Activated CD8-positive, alpha-beta T cell treated with anti-CD3 and anti-CD28 coated beads, Interleukin-2, amount 10 ng/mL, durations not matched to agents 7 days and 5 days (primary cell): Measurements from ENCODE around the gene SETBP1. TPM values are rescaled to one million over a fixed set of nuclear protein-coding genes. Genes with fewer than 3 reads are reported as not detected.

ENCODE experiments used
- ATAC-seq: fragments of 150-1000 bp; cut with Tn5 transposase; one replicate; pipeline ENCODE4 v1.10.0; 2021; ENCODE audit warnings: moderate library complexity
- CTCF ChIA-PET: fragments of 350-600 bp; sonication (Branson Sonifier 250); formaldehyde crosslinking; loops from one replicate; lab custom pipeline; 2021; ENCODE audit warnings: antibody characterized with exemption; lab: Charles Lee
- POLR2A ChIA-PET: fragments of 350-600 bp; sonication (Branson Sonifier 250); formaldehyde crosslinking; loops from one replicate; lab custom pipeline; 2021; ENCODE audit warnings: antibody characterized with exemption; lab: Charles Lee
- DNase-seq: peaks from one replicate; pipeline ENCODE4 v3.0.0-alpha.2; 2020
- H3K27ac Mint-ChIP-seq: one replicate; pipeline ENCODE4 v1.8.0; 2021; ENCODE audit warnings: mild to moderate bottlenecking, mixed read lengths
- H3K27me3 Mint-ChIP-seq: one replicate; pipeline ENCODE4 v1.8.0; 2021; ENCODE audit warnings: low read depth, mixed read lengths
- H3K36me3 Mint-ChIP-seq: one replicate; pipeline ENCODE4 v1.8.0; 2021; ENCODE audit warnings: low read depth, mixed read lengths
- H3K4me1 Mint-ChIP-seq: one replicate; pipeline ENCODE4 v1.8.0; 2021; ENCODE audit warnings: low read depth, mixed read lengths
- H3K4me3 Mint-ChIP-seq: one replicate; pipeline ENCODE4 v1.8.0; 2021; ENCODE audit warnings: mild to moderate bottlenecking, mixed read lengths
- H3K9me3 Mint-ChIP-seq: one replicate; pipeline ENCODE4 v1.8.0; 2022; ENCODE audit warnings: mixed read lengths; ENCODE audit not compliant: insufficient read depth
- total RNA-seq, 2 experiments: library from RNA; stranded (reverse); gene quantifications; one replicate each; pipeline ENCODE4 v1.2.3, GENCODE V29; 2021

Gene SETBP1
- total RNA-seq, 2 experiments from 2014 or later = 7.0 to 8.4 TPM

DNA sequence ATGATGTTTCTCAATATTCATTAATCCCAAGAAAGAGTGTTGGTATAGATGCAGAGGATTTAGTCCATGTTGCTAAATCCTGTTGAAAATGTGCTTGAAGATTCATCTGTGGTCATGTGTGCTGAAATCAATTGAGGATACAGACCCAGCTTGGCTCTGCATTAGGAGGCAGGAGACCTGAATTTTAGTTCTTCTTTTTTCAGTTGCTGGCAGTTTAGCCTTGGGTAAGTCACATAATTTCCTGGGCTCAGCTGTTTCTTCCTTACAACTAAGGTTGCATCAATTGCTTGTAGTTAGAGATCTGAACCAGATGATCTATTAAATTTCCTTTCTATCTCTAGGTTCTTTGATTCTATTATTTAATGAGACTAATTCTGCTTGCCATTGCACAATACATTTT lies 54.4 kb downstream of the SETBP1 start:
- H3K4me3 Mint-ChIP-seq = no peak overlapping the region
- peaks cover 37% of the 10 kb centered on the region for H3K4me1 Mint-ChIP-seq
- H3K9me3 Mint-ChIP-seq = no peaks in the 10 kb centered on the region
- CTCF ChIA-PET = interaction anchor here (1.7 kb wide), 1 partner anchor 13 kb away, joined by 4 read pairs; no protein-coding TSS in a partner anchor
- DNase-seq (no peak), ATAC-seq (no peak)
- H3K27ac Mint-ChIP-seq = no peak overlapping the region
- peaks cover 6% of the 10 kb centered on the region for H3K36me3 Mint-ChIP-seq
- peaks cover 40% of the 10 kb centered on the region for H3K27me3 Mint-ChIP-seq
- POLR2A ChIA-PET = no interaction called here

DNA sequence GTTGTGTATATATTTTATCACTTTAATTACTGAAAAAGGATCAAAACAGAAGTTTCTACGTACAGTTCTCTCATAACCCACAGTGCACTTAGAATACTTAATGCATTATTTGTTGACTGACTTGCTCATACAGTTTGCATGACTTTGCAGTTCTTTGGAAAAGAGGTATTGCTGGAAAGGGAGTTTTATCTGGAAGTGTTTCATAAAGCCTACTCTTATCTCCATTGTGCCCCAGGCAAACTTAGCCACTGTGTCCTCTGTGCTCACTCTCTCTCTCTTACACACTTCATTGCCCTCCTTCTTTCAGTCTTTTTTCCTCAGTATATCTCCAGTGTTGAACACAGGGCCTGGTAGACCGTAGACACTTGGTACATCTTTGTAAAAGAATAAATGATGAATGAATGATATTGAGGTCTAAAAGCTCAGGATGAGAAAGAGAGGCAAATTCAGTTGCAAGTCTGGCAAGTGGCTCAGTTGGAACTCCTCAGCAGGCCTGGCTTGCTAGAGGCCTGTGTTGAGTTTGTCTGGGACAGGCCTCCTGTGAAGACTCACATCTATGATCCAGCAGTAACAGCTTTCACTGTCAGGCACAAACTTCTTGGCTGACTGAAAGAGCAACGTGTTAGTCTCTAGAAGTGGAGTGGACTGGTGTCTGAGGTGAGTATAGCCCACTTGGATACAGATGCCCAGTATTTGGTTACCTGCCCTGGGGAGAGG lies 56.1 kb downstream of the SETBP1 start:
- no peak overlapping the region for H3K27ac Mint-ChIP-seq
- CTCF ChIA-PET = interaction anchor here (1.7 kb wide), 1 partner anchor 11 kb away, joined by 4 read pairs; no protein-coding TSS in a partner anchor
- peaks cover 21% of the 10 kb centered on the region for H3K4me1 Mint-ChIP-seq

DNA sequence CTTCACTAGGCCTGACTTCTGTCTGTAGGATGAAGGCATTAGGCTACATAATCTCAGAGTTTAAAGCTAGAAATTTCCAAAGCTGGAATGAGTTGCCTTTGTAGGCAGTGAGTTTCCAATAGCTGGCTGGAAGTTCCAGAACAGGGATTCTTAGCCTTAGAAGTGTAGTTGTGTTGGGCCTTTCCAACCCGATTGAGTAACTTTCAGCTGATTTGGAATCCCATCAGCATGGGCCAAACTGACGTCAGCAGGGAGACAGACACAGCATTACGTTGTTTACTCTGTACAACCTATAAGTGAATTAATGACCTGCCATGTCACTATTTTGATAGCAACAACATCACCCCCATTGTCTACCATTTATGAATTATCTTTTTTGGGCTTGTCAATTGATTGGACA lies 56.9 kb downstream of the SETBP1 start:
- Mint-ChIP-seq H3K27ac (no peak overlapping the region), H3K4me1 (peaks cover 13% of the 10 kb centered on the region), H3K27me3 (peaks cover 40% of the 10 kb centered on the region), H3K9me3 (no peaks in the 10 kb centered on the region), H3K4me3 (no peak overlapping the region), H3K36me3 (no peaks in the 10 kb centered on the region)
- ATAC-seq = no peak
- no peak for DNase-seq
- ChIA-PET CTCF (no interaction called here), POLR2A (no interaction called here)

More for the DNA sequence above, 56.1 kb downstream of the SETBP1 start:
- POLR2A ChIA-PET = no interaction called here
- H3K27me3 Mint-ChIP-seq = peaks cover 44% of the 10 kb centered on the region
- no peak for ATAC-seq
- H3K9me3 Mint-ChIP-seq = no peaks in the 10 kb centered on the region
- H3K4me3 Mint-ChIP-seq = no peak overlapping the region
- H3K36me3 Mint-ChIP-seq = peaks cover under 1% of the 10 kb centered on the region
- no peak for DNase-seq

DNA sequence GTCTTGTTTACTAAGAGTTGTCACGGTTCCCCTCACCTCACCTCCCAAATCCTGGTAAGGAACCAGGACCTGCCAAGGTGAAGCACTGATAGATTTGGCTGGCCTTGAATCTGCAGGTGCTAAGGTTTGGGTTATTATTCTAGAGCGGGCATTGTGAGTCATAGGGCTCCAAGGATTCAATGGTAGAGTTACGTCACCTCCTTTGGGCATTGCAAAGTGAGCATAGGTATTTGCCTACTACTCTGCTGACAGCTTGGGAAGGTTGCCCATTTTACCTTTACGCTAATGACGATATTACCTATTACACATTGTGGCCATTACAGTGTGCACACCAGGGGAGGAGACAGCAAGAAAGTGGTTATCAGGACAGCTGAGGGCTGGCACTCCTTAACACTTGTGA lies 59.3 kb downstream of the SETBP1 start:
- ATAC-seq (no peak), DNase-seq (no peak)
- ChIA-PET POLR2A (no interaction called here), CTCF (no interaction called here)
- Mint-ChIP-seq H3K4me3 (no peak overlapping the region), H3K4me1 (no peaks in the 10 kb centered on the region), H3K27ac (no peak overlapping the region), H3K9me3 (no peaks in the 10 kb centered on the region), H3K27me3 (peaks cover 37% of the 10 kb centered on the region), H3K36me3 (no peaks in the 10 kb centered on the region)

DNA sequence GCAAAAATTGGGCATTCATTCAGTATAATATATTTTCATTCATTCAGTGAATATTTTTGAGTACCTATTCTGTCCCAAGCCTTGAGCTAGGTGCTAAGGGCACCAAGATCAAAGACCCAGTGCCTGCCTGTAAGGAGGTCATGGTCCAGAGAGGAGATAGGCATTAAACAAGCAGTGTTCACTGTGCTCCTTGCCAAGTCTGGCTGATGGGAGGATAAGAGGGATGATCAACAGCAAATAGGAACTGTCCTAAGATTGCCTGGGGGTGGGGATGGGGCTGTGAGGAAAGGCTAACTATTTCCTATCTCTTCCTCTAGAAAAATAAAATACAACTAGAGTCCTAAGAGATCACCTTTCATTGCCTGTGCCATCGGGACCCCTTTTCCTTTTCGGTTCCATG lies 60.4 kb downstream of the SETBP1 start:
- ATAC-seq = no peak
- DNase-seq = no peak
- POLR2A ChIA-PET = no interaction called here
- H3K4me3 Mint-ChIP-seq = no peak overlapping the region
- CTCF ChIA-PET = no interaction called here
- no peak overlapping the region for H3K27ac Mint-ChIP-seq
- no peaks in the 10 kb centered on the region for H3K36me3 Mint-ChIP-seq
- H3K4me1 Mint-ChIP-seq = no peaks in the 10 kb centered on the region
- H3K27me3 Mint-ChIP-seq = peaks cover 35% of the 10 kb centered on the region
- H3K9me3 Mint-ChIP-seq = no peaks in the 10 kb centered on the region

DNA sequence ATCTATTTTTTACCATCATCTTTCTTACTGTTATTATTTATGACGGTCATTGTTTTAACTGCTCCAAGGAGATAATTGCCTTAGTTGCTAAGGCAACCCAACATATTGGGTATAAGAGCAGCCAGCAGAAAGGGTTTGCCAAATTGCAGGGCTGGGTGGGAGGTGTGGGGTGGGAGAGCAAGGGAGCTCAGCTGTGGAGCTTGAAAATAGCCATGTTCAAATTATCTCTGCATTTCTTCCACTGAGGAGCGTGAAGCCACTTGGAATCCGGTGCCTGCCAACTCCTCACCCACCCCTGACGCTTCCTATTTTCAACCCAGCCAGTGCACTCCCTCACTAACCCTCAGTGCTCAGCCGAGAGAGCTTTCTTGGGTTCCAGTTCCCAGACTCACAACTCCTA lies 60.8 kb downstream of the SETBP1 start:
- Mint-ChIP-seq H3K4me1 (no peaks in the 10 kb centered on the region), H3K9me3 (no peaks in the 10 kb centered on the region), H3K27ac (no peak overlapping the region), H3K36me3 (no peaks in the 10 kb centered on the region), H3K27me3 (peaks cover 38% of the 10 kb centered on the region), H3K4me3 (no peak overlapping the region)
- CTCF ChIA-PET = no interaction called here
- POLR2A ChIA-PET = no interaction called here
- ATAC-seq = no peak
- DNase-seq = no peak

DNA sequence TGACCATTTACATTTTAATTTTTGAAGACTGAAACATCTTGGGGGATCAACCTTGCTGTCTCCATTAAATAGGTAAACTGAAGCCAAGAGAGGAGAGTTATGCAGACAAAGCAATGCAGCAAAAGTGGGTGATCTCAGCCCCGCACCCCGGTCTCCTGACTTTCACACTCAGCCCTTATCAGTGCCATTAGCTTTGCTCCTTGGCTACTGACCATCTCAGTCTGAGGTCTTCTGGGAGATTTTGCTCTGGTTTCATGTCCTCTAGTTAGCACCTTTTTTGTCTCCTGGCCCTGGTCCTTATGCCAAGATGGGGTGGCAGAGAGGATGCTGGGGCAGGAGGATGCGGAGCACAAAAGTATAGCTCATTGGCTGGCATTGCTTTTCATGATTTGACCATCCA lies 61.4 kb downstream of the SETBP1 start:
- Mint-ChIP-seq H3K36me3 (no peaks in the 10 kb centered on the region), H3K27ac (no peak overlapping the region), H3K27me3 (peaks cover 37% of the 10 kb centered on the region), H3K4me1 (no peaks in the 10 kb centered on the region), H3K4me3 (no peak overlapping the region), H3K9me3 (no peaks in the 10 kb centered on the region)
- CTCF ChIA-PET = no interaction called here
- POLR2A ChIA-PET = no interaction called here
- ATAC-seq (no peak), DNase-seq (no peak)

DNA sequence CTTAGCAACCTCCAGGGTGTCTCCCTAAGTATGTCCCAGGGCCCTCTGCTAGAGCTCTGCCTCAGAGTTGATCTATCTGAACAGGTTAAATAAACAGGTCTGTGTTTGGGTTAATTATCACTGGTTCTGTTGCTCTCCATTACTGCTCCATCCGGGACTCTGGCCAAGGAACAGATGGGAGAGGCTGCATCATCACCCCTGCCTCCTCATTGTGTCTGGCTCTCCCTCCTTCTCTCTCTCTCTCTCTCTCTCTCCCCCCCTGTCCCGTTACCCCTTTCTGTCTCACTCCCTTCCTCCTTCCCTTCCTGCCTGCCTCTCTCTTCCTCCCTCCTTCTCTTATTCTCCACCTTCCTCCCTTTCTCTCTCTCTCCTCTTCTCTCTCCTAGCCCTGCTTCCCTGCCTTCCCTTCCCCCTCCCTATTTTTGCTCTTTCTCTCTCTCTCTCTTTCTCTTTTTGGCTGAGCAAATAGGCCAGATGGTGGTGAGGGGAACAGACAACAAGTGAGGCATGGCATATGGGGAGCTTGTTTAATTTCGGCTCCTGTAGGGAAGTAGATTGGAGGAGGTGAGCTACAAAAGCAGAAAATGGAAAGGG lies 62.1 kb downstream of the SETBP1 start:
- H3K36me3 Mint-ChIP-seq = no peaks in the 10 kb centered on the region
- no peaks in the 10 kb centered on the region for H3K9me3 Mint-ChIP-seq
- no peak for DNase-seq
- H3K4me1 Mint-ChIP-seq = no peaks in the 10 kb centered on the region
- H3K27ac Mint-ChIP-seq = no peak overlapping the region
- no peak overlapping the region for H3K4me3 Mint-ChIP-seq
- ChIA-PET POLR2A (no interaction called here), CTCF (no interaction called here)
- ATAC-seq = no peak
- H3K27me3 Mint-ChIP-seq = peaks cover 41% of the 10 kb centered on the region

DNA sequence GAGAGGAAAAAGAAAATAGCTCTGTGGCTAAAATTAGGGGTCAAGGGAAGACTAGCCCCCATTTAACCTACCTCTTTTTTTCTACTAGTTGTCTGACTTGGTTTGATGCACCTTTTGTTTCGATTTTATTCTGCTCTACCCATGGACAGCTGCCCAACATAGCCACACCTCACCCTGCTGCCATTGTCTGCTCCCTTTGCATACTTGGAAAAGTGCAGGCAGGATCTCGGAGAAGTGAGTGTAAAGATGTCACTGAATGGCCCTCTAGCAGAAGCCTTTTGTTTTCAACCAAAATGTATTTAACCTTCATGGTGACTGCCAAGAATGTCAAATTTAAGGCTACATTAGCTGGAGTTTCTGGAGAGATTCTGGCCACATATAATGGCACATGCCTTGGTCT lies 62.9 kb downstream of the SETBP1 start:
- no peak overlapping the region for H3K27ac Mint-ChIP-seq
- H3K9me3 Mint-ChIP-seq = no peaks in the 10 kb centered on the region
- ChIA-PET POLR2A (no interaction called here), CTCF (no interaction called here)
- H3K4me3 Mint-ChIP-seq = no peak overlapping the region
- DNase-seq = no peak
- no peaks in the 10 kb centered on the region for H3K36me3 Mint-ChIP-seq
- peaks cover 48% of the 10 kb centered on the region for H3K27me3 Mint-ChIP-seq
- ATAC-seq = no peak
- H3K4me1 Mint-ChIP-seq = no peaks in the 10 kb centered on the region

DNA sequence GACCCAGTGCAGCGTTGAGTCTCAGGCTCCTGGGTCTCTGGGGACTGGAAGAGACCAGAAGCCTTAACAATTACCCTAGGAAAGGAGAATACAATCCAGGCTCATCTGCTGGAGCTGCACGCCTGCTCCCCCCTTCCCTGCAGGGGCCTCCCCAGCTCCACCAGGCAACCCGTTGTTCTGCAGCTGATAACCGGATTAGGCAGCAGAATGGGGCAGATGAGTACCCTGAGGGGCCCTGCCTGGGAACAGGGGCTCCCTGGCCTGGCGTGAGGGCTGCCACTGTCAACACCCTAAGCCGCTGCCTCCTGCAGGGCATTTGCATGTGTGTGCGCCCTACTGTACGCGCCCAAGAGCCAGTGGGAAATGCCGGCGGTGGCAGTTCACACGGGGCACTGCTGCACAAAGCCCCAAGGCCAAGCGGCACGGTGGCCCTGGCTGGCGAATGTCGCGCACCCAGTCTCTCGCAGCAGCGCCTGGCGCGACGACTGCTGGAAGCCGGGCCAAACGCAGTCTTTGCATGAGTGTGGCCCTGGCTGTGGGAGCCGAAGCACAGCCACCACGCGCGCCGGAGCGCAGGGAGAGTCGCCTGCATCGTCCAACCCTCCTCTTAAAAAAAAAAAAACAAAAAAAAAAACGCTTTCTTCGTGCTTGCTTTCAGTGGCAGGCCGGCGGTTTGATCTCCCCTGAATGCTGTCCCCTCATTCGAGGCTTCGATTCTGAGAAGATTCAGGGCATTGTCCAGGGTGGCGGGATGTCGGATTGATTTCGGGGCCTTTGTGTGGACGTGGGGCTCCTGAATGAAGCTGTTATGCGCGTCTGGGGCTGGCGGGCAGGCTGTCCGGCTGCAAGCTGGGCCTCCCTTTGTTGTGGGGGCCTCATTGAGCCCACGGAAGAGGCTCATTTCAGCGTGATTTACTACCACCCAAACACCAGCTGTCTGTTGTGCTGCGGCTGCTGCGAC lies 63.8 kb downstream of the SETBP1 start:
- ATAC-seq (no peak), DNase-seq (no peak)
- Mint-ChIP-seq H3K9me3 (no peaks in the 10 kb centered on the region), H3K4me1 (no peaks in the 10 kb centered on the region), H3K27ac (no peak overlapping the region), H3K27me3 (peaks cover 49% of the 10 kb centered on the region), H3K4me3 (no peak overlapping the region), H3K36me3 (no peaks in the 10 kb centered on the region)
- POLR2A ChIA-PET = no interaction called here
- CTCF ChIA-PET = no interaction called here

DNA sequence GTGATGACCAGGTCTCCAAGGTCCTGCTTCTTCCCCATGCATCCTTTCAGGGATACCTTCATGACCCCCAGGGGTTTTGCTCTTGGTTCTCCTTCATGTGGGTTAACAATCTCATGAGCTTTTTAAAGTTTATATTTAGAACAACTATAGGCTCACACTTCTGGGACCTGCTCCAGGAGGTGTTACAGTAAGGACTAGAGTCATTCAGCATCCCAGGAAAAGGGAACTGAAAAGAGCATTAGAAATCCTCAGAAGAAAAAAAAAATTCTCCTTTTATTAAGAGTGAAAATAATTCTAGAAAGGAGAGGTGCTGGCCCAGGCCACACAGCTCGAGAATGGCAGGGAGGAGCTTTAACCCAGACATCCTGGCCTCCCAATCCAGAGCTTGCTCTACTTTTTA lies 66.5 kb downstream of the SETBP1 start:
- Mint-ChIP-seq H3K4me3 (no peak overlapping the region), H3K4me1 (peaks cover 7% of the 10 kb centered on the region), H3K9me3 (no peaks in the 10 kb centered on the region), H3K36me3 (peaks cover 1% of the 10 kb centered on the region), H3K27ac (no peak overlapping the region), H3K27me3 (peaks cover 40% of the 10 kb centered on the region)
- POLR2A ChIA-PET = no interaction called here
- no peak for DNase-seq
- ATAC-seq = no peak
- CTCF ChIA-PET = no interaction called here

DNA sequence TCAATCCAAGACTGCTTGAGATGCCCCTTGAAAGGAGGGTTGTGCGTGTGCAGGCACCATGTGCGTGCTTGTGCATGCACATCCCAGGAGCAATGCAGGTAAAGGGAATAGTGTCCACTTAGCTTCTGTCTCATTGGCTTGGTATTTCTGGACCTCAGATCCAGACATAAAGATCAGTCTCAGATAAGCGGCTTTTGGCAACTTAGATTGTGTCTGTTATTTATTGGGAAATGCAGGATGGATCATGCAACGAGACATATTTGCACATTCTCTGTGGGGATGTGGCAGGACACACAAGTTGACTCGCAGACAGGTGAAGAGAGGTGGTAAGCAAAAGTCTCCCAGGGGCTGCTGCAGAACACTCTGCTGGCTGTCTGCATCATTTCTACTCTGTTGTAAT lies 67.9 kb downstream of the SETBP1 start:
- POLR2A ChIA-PET = no interaction called here
- Mint-ChIP-seq H3K27ac (no peak overlapping the region), H3K4me1 (peaks cover 7% of the 10 kb centered on the region), H3K27me3 (peaks cover 41% of the 10 kb centered on the region), H3K4me3 (no peak overlapping the region), H3K9me3 (no peaks in the 10 kb centered on the region), H3K36me3 (peaks cover 2% of the 10 kb centered on the region)
- DNase-seq (no peak), ATAC-seq (no peak)
- CTCF ChIA-PET = interaction anchor here (0.8 kb wide), 1 partner anchor 12 kb away, joined by 4 read pairs; no protein-coding TSS in a partner anchor
